Measurements from ENCODE around the gene MAP7D2.

MAP7D2 gene

DNA sequence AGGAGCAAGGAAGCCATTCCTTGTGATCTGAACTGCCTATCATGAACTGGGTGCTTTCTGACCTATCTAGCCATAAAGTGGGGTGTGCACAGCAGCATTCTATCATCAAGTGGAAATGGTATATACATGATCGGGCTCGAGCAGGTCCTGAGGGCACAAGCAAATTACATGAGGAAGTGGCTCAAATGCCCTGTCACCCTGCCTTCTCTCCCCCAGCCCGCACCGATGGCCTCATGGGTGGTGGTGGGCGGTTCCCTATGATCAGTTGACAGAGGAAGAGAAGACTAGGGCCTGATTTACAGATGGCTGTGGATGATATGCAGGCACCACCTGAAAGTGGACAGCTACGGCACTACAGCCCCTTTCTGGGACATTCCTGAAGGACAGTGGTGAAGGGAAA is 79.5 kb downstream of the MAP7D2 start:
- no peak for DNase-seq

DNA sequence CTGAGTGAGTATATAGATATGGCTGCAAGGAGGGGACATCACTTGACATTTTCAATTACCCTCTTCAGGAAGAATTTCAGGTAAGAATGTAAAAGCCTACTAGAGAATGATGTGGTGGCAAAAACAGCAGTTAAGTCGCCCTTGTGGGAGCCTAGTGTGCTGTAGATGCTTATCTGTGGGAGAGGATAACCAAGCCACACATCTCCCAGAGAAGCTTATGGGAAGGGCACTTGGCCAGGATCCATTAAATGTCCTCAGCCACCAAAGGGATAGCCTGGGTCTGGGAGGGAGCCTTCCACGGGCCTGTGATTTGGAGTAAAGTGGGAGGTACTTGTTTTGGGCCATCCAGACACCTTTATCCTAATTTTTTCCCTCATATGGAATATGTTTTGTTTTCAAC is 84.5 kb downstream of the MAP7D2 start:
- DNase-seq = no peak

DNA sequence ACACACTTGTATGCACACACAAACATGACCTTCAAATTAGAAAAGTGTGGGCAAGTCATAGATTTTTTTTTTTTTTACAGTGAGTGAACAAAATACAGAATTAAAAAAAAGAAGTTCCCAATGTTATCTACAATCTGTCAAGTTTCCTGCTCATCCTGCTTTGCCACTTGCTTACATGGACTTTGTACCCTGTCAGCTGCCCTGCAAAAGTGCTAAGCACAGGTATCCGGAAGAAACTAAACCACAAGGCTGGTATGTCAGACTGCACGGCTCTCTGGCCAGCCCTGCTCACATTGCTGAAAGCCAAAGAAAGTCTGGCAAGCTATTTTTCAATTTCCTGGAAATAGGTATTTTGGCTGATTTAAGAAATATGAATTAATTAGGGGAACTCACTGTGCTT is 87.0 kb downstream of the MAP7D2 start:
- no peak for DNase-seq

DNA sequence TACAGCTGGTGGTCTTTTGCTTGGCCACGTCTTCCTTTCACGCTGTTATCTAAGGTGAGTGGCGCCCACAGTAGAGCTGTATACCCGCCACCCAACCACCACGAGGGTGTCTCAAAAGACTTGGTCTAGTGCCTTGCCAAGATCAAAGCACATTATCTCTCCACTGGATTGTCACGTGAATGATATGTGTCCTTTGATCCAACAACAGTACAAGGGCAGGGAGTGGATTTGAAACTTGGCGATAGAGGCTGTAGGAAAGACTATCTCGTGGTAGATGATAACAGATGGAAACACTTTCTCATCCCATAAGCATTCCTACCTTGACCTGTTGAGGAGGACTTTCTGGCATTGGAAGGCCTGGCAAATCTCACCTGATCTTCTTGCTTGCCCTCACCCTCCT is 88.1 kb downstream of the MAP7D2 start:
- DNase-seq = no peak

DNA sequence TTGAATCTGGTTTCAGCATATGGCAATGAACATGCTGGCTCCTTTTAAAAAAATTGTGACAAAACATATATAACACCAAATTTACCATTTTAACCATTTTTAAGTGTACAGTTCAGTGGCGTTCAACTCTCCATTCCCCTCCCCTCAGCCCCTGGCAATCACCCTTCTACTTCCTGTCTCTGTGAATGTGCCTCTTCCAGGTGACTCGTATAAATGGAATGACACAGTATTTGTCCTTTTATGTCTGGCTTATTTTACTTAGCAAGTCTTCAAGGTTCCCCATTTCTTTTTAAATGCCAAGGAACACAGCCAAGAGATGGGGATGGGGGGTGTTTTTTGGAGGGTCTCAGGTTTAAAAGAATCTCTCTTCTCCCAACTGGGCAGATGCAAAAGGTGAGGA is 90.4 kb downstream of the MAP7D2 start:
- DNase-seq = no peak

DNA sequence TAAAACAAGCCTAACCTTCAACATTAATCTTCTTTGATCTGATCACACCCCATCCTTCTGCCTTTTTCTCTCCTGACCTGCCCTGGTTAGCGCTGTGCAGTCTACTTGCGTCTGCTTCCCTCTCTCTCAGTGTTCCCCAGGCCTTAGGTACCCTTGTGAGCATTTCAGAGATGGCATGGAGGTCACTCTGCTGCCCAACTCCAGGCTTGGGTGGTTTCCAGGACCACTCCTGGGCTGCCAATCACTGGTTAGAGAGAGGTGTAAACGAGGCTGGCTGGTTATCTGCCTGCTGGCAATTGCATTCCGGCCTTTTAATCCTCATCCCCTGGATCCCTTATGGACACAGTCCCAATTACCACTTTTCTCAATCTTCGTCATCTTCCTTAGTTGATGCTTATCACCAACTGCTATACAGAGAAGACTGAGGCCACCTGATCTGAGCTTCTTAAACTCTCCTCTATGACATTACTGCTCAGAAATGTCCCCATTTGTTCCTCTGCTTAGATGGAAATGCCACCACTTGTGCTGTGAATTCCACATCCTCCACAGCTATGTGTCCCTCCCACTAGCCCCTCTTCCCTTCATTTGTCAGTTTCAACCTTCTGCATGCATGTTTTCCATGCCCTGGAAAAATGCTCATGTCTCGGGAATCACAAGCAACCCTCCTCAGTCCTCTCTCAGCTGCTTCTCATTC is 96.9 kb downstream of the MAP7D2 start:
- DNase-seq = no peak

DNA sequence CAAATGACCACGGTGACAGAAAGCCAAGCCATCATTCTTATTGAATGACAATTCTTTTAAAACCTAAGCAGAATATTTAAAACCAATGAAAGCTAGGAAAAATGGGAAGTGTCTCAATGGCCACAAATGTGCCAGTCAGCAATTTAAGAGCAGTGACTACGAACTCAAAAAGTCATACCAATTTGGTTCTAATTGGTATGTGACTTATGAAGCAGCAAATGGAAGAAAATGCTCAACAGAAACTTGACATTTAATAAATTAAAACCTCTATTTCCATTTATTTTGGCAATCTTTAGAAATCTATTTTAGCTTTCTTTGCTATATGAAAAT is 100.1 kb downstream of the MAP7D2 start:
- no peak for DNase-seq

DNA sequence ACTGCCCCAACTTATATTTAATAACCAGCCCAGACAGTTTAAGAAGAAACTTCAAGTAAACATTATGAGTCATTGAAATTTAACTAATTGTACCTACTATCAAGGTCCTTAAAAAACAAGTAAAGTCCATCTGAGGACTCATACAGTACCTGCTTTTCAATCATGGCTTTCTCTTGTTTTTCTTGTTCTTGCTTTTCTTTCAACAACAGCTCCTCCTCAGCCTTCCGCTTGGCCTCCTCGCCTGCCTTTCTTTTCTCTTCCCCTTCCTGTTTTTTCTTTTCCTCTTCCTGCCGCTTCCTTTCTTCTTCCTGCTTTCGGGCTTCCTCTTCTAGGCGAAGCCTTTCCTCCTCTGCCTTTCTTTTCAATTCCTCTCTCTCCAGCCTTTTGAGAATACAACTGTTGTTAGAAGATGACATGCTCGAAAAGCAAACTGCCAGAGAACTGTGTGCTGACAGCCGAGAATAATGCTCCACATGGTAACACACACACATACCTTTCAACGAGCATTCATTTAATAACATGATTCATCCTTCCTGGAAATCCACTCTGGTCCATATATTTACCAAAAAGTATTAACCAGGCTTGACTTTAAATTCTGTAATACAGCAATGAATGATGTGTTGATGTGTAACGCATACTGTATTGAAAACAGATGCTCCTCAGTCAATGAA is 100.6 kb downstream of the MAP7D2 start:
- DNase-seq = no peak

DNA sequence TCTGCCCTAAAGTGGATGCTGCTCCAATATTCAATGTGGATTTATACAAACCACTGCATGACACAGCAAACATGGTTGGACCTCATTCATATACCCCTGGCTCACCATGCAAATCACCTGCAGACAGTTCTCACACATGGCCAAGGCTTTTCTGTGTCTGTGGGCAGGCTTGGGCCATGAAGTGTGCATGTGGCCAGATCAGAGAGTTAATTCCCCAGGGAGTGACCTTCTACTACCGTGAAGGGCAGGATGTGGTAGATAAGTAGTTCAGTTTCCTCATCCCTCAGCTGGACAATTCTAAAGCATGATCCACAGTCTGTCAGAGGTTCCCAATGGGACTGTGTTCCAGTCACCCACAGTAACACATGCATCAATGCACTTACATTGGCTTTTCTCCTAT is 101.3 kb downstream of the MAP7D2 start:
- DNase-seq = no peak

DNA sequence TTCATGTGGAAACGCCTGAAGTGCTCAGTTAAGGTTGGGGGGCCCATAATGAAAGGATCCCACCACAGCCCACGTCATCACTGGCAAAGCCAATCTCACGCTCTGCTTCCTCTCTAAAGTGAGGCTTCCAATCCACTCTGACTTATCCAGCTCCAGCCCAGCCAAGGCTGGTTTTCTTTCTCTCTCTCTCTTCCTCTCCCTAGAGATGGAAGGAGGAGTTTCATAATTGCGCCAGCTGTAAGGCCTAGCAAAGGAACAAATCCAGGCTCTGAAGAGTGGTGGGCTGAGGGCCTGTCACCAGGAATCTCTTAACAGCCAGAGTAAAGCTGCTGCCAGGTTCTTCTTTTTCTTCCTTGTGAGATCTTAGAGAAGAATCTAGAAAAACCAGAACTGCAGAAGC is 105.1 kb downstream of the MAP7D2 start:
- no peak for DNase-seq

DNA sequence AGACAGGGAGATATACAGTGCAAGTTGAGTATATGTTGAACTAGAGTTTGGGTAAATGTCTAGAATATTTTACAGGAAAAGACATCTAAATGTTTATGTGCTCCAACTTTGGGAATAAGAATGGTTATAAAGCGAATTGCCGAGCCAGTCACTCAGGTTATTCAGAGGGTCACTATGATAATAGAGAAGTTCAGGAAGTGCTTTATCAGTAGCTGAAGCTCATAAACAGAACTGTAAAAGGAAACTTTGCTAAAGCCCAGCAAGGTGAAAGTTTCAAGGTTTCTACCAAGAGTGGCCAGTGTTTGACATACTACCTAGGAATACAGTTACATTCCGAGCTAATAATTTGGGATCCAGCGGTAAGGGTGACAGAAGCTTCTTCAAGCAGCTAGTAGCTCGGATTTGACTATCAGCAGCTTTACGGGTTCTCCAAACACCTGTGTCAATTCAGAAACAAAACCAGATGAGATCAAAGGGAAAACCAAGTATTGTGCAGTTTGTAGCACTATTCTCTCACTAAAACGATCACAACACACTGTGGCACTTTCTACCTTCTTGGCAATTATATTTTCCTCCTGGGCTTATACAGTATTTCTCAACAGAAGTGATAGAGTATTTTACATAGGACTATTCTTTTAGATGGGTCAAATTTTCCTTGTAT is 108.6 kb downstream of the MAP7D2 start:
- DNase-seq = no peak

DNA sequence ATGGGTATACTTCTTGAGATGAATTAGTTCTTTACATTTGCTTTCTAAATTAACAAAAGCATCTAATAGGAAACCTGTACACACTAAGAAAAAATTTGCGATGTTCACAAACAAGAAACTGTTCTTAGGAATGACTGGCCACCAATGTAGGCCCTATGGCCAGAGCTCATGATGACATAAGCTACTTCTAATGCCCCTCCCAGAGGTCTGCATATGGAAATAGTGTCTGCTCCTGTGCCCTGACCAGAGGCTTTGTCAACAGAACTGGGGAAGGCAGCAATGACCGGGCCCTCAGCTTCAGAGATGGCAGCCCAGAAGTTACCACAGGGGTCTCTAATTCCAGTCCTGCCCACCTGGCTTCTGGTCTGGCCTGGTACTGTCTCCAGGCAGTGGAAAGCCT is 110.8 kb downstream of the MAP7D2 start:
- no peak for DNase-seq

DNA sequence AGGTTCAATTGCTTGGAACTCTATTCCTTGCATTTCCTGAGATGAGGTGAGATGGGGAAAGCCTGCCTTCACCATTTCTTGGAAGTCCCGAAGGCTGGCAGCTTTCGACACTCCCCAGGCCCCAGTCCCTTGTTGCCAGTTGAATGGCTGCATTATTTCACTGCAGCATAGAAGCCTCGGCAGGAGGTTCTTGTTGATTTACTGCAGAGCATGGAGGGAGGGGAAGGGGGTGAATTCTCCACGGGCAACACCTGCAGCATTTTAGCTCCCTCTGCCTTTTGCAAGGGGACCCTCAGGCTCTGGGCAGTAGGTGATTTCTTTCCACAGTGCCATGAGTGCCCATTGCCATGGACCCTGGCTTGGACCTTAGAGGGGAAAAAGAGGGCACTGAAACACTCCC is 115.1 kb downstream of the MAP7D2 start:
- no peak for DNase-seq

DNA sequence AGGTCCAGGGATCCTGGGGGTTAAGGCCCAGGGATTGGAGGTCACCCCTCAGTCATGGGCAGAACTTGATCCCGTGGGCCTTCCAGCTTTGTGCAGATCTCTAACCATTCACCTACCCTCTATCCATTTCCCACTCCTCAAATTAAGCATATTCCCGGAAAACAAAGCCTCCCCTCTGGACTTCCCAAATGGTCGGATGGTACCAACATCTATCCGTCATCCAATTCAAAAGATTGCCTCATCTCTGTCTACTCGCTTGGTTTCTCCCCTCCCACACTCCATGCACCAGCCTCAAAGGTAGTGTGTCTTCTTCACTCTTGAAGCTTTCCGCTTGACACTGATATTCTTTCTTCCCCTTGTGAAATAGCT is 125.4 kb downstream of the MAP7D2 start:
- no peak for DNase-seq

DNA sequence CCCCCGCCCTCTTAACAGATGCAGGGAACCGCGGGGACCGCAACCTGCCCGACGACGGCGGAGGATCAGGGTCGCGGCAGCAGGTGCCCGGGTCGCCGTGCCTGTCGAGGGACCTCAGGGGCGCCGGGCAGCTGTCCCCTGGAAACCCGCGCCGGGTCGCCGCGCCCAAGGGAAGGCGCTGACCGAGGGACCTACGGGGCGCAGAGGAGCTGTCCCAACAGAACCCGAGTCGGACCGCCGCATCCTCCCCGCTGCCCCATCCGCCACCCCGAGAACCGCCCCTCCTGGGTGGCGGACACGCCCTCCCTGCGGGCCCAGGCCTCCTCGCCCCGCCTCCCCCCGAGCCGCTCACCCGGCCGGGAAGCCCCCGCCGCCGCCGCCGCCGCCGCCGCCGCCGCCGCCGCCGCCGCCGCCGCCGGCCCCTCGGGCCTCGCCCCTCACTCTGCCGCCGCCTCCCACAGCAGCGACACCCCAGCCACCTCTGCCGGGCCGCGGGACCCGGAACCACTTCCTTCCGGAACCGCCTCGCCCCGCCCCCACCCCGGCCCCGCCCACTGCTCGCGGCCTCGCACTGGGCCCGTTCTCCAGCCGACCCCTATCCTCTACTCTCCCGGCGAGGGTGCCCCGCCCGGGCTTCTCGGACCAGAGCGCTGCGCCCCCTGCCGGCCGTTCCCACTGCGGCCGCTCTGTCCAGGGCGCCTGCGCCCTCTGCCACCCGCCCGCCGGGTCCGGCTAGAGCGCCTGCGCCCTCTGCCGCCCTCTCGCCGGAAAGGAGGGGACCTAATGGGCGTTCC is 126.0 kb downstream of the MAP7D2 start, which contains the start of gene BCLAF3:
TSS of gene BCLAF3 (minus strand) at position 506 of the 794 bp plus-strand sequence. CDS start 20,797 bp downstream, outside the sequence.
- DNase-seq = peak; percentile 91

DNA sequence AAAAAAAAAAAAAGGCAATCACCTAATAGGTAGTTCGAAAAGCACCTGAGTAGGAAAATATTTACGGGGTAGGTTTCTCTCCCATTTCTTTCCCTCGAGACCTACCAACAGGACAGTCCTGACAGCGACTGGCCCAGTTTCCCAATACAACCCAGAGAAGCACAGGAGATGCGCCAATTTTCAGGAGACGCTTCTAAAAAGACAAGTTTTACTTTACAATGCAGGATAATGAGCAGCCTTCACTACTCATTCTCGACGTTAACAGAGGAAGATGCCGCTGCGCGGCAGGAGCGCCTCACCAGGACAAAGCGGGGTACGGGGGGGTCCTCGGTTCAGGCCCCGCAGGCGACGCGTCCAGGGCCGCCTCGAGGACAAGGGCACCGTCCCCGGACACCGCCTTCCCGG is 126.6 kb downstream of the MAP7D2 start:
- peak; percentile 1 for DNase-seq

DNA sequence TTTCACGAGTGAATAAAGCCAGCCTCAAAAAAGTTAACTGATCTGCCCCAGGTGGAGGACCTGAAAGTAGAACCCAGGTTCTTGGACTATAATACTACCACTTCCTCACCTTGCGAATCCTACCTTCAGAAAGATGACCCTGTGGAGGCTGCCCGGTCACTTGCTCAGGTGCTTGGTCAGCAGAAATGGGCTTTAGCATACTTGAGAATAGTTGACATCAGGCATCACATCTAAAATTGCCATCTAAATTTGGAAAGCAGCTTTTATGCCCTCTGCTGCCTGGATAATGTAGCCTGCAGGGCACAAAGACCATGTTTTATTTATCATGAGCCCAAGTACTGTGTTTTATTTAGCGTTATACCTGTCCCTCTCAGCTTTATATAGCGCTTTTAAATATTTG is 128.9 kb downstream of the MAP7D2 start:
- DNase-seq = no peak

DNA sequence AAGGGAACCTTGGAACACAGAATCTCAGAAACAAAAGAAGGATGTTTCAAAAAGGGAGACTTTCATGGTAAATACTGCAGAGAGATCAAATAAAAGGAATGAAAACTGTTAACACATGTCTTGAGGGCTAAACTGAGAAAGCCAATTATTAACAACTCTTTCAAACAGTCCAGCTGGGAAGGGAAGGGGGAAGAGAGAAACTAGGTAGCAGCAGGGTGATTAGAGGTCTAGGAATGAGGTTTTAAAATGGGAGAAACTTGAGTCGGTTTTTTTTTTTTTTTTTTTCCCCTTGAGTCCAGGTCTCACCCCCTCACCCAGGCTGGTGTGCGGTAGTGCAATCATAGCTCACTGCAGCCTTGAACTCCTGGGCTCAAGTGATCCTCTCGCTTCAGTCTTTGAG is 130.2 kb downstream of the MAP7D2 start:
- no peak for DNase-seq

DNA sequence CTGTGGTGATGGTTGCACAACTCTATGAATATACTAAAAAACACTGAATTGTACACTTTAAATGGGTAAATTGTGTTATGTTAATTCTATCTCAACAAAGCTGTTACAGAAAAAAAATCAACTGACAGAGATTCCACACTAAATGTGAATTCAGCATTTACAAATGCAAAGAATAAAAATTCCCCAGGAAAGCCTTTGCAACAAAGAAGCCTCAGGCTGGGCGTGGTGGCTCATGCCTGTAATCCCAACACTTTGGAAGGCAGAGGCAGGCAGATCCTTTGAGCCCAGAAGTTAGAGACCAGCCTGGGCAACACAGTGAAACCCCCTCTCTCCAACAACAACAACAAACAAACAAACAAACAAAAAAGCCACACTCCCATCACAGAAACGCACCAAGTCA is 134.8 kb downstream of the MAP7D2 start:
- DNase-seq = no peak

DNA sequence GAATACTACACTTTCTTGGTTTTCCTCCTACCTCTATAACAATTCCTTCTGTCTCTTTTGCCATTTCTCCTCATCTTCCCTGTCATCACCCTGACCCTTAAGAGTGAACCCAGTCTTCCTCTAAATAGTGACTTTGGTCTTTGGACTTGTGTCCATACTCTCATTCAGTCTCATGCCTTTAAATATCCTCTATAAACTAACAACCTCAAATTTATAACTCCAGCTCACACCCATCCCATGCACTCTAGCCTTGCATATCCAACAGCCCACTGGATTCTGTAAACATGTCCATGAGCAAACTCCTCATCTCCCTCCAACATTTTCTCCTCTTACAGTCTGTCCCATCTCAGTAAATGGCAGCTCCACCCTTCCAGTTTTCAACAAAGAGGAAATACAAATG is 140.9 kb downstream of the MAP7D2 start:
- no peak for DNase-seq

DNA sequence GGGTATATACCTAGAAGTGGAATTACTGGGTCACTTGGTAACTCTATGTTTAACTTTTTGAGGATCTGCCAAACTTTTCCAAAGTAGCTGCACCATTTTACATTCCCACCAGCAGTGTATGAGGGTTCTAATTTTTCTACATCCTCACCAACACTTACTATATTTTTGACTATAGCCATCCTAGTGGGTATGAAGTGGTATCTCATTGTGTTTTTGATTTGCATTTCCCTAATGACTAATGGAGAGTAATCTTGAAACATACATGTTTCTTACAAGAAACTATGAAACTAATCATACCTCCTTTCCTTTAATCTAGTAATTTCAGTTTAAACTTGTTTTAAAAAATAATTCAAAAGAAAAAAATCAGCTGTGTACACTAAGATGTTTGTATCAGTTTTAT is 143.7 kb downstream of the MAP7D2 start:
- DNase-seq = no peak

DNA sequence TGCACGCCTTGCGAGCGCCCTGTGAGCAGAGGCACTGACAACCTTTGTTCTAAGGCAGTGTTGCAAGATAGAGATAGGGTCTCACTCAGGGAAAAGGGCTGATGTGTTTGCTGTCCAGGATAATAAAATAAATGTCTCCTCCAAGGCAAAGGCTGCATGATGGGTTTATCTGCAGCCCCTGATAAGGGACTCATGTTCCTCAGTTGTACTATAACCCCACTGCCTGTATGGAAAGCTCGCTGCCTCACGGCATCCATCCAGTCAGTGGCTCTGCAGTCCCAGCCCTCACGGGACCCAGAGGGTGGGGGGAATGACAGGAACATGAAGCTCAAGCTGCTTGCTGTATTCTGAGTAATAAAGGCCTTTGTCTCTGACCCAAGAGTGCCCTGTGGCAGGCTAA is 148.4 kb downstream of the MAP7D2 start:
- no peak for DNase-seq

DNA sequence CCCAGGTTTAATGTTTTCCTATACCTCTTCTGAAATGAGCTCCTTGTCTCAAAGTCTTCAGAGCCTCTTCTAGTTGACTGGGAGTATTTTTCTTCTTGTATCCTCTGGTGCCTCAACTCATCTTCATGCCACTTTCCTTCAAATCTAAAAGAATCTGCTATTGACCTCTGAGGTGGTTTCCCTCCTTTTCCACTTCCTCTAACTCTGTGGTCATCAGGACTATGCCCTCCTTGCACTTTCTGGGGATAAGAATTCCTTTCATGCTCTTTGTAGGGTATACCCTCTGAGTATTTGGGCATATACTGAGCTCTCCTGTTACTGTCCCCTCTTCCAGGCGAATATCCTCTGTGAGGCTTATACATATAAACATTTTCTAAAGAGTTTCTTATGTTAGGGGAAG is 150.7 kb downstream of the MAP7D2 start:
- DNase-seq = no peak
